Rectal smooth muscle tissue (tissue), 1 donor: ENCODE measurements around the gene RUFY2.
A peak's percentile ranks its signal among the peaks of the same experiment; 100 is the strongest.
"Not testable (repeated sequence)": the region's sequence is repeated elsewhere in the genome, so short reads cannot be mapped to it uniquely, and the experiment has no call there.

Source experiments
- H3K27ac ChIP-seq: one replicate; pipeline ENCODE4 v1.7.0; 2013; ENCODE audit warnings: low read depth, low read length, inconsistent platforms
- H3K27me3 ChIP-seq: one replicate; pipeline ENCODE4 v1.7.0; 2013; ENCODE audit warnings: low read length; ENCODE audit not compliant: control insufficient read depth, insufficient read depth
- H3K36me3 ChIP-seq: one replicate; pipeline ENCODE4 v1.7.0; 2013; ENCODE audit warnings: low read length; ENCODE audit not compliant: control insufficient read depth, insufficient read depth
- H3K4me1 ChIP-seq: one replicate; pipeline ENCODE4 v1.7.0; 2013; ENCODE audit warnings: low read length; ENCODE audit not compliant: control insufficient read depth, insufficient read depth
- H3K4me3 ChIP-seq: one replicate; pipeline ENCODE4 v1.7.0; 2013; ENCODE audit warnings: low read length
- H3K9ac ChIP-seq: one replicate; pipeline ENCODE4 v1.7.0; 2013; ENCODE audit warnings: low read length

Gene RUFY2, protein sequence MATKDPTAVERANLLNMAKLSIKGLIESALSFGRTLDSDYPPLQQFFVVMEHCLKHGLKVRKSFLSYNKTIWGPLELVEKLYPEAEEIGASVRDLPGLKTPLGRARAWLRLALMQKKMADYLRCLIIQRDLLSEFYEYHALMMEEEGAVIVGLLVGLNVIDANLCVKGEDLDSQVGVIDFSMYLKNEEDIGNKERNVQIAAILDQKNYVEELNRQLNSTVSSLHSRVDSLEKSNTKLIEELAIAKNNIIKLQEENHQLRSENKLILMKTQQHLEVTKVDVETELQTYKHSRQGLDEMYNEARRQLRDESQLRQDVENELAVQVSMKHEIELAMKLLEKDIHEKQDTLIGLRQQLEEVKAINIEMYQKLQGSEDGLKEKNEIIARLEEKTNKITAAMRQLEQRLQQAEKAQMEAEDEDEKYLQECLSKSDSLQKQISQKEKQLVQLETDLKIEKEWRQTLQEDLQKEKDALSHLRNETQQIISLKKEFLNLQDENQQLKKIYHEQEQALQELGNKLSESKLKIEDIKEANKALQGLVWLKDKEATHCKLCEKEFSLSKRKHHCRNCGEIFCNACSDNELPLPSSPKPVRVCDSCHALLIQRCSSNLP

DNA sequence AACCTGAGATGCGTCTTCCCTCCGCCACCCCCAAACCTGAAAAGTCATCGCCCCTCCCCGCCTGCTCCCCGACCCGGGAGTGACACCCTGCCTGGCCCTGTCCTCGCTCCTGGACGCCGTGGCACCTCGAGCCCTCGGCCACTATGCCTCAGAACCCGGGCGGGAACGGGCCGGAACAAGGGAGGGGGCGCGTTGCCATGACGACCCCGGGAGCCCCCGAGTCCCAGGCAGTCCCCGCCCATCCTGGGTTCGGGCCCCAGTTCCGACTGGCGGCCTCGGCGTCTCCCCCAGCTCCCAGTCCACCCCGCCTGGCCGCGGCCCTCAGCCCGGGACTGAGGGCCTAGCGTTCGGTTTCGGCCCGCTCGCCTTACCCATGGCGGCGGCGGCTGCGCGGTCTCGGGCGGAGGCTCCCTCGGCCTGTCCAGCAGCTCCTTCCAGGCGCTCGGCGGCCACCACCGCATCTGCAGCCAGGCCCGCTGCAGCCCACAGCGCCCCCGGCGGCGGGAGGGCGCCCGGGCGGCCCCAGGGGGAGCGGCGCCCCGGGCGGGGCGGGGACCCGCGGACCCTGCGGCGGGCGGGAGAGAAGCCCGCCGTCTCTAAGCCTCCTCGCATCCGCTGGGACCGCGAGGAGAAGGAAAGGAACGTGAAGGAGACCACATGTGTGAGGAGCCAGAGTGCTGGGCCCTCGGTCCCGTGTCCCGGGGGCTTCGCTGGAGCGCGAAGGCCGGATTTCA lies at the start of gene RUFY2:
TSS of gene RUFY2 (minus strand) at position 463 of the 734 bp plus-strand sequence. CDS start at position 375, 88 bp downstream.
- peak within 1 kb of the TSS; percentile 90 for H3K9ac ChIP-seq
- peak within 1 kb of the TSS; percentile 94 for H3K27ac ChIP-seq
- peaks cover 3% of the 10 kb centered on the region for H3K4me1 ChIP-seq
- no peaks in the 10 kb centered on the region for H3K27me3 ChIP-seq
- H3K36me3 ChIP-seq = no peaks in the 10 kb centered on the region
- H3K4me3 ChIP-seq = peak within 1 kb of the TSS; percentile 91

GRCh38 chr10:68449698-68450097 lies 42.6 kb upstream of the RUFY2 start:
- not testable (repeated sequence) for H3K9ac ChIP-seq, H3K27me3 ChIP-seq, H3K27ac ChIP-seq, H3K4me3 ChIP-seq, H3K36me3 ChIP-seq, H3K4me1 ChIP-seq

DNA sequence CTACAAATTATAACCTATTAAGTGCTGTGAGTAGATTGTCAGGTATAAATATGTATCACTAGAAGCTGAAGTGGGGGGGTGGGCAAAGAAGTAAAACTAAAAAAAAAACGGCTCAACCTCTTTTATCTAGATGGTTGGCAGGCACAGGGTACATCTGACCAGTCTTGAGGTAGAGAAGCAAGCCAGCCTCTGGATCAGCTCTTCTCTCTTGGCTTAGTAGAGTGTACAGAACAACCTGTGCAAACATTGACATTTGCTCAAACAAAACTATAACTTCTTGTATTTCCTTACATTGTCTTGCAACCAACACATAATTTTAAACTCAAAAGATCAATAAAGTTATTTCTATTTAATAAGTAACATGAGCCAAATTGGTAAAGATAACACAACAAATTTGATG lies 39.1 kb upstream of the RUFY2 start:
- H3K27me3 ChIP-seq = no peaks in the 10 kb centered on the region
- H3K4me3 ChIP-seq = no peak overlapping the region
- H3K4me1 ChIP-seq = no peaks in the 10 kb centered on the region
- H3K36me3 ChIP-seq = no peaks in the 10 kb centered on the region
- H3K27ac ChIP-seq = no peak overlapping the region
- no peak overlapping the region for H3K9ac ChIP-seq

GRCh38 chr10:68442971-68443370 lies 35.9 kb upstream of the RUFY2 start:
- no peaks in the 10 kb centered on the region for H3K36me3 ChIP-seq

DNA sequence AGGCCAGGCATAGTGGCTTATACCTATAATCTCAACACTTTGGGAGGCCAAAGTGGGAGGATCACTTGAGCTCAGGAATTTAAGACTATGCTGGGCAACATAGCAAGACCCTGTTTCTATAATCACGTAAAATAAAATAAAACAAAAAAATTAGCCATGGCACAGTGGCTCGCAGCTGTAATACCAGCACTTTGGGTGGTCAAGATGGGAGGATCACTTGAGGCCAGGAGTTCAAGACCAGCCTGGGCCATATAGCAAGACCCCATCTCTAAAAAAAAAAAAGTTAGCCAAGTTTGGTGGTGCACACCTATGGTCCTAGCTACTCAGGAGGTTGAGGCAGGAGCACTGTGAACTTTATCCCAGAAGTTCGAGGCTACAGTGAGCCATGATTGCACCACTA lies 33.8 kb upstream of the RUFY2 start:
- no peaks in the 10 kb centered on the region for H3K4me1 ChIP-seq
- H3K36me3 ChIP-seq = no peaks in the 10 kb centered on the region
- no peak overlapping the region for H3K4me3 ChIP-seq
- no peak overlapping the region for H3K27ac ChIP-seq
- no peak overlapping the region for H3K9ac ChIP-seq
- H3K27me3 ChIP-seq = no peaks in the 10 kb centered on the region

More at GRCh38 chr10:68442971-68443370, 35.9 kb upstream of the RUFY2 start:
- Histone ChIP-seq H3K9ac (no peak overlapping the region), H3K4me3 (no peak overlapping the region), H3K27me3 (no peaks in the 10 kb centered on the region), H3K27ac (no peak overlapping the region), H3K4me1 (no peaks in the 10 kb centered on the region)

GRCh38 chr10:68435803-68436202 lies 28.7 kb upstream of the RUFY2 start:
- no peaks in the 10 kb centered on the region for H3K27me3 ChIP-seq
- H3K27ac ChIP-seq = no peak overlapping the region
- no peaks in the 10 kb centered on the region for H3K36me3 ChIP-seq
- H3K4me3 ChIP-seq = no peak overlapping the region
- H3K9ac ChIP-seq = no peak overlapping the region
- H3K4me1 ChIP-seq = no peaks in the 10 kb centered on the region

- Histone ChIP-seq H3K9ac (no peak overlapping the region), H3K4me3 (no peak overlapping the region), H3K4me1 (no peaks in the 10 kb centered on the region), H3K27me3 (no peaks in the 10 kb centered on the region), H3K36me3 (no peaks in the 10 kb centered on the region), H3K27ac (no peak overlapping the region)
Measured at GRCh38 chr10:68434657-68435056, 27.6 kb upstream of the RUFY2 start.

DNA sequence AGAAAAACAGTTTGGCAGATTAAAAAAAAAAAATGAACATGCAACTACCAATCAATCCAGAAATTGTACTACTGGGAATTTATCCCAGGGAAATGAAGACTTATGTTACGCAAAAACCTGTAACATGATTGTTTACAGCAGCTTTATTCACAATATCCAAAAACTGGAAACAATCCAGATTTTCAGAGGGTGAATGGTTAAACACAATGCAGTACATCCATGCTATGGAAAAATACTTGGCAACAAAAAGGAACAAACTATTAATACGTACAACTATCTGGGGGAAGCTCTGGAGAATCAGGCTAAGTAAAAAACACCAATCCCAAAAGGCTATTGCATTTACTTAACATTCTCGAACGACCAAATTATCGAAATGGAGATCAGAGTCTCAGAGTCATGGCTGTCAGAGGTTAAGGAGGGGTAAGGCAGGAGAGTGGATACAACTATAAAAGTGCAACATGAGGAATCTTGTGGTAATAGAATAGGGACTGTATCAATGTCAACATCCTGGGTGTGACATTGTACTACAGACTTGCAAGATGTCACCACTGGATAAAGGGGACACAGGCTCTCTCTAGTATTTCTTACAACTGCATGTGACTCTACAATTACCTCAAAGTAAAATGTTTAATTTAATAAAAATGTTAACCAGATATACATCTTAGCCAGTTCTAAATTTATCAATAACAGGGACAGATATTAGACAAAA lies 21.5 kb upstream of the RUFY2 start:
- H3K4me1 ChIP-seq = no peaks in the 10 kb centered on the region

DNA sequence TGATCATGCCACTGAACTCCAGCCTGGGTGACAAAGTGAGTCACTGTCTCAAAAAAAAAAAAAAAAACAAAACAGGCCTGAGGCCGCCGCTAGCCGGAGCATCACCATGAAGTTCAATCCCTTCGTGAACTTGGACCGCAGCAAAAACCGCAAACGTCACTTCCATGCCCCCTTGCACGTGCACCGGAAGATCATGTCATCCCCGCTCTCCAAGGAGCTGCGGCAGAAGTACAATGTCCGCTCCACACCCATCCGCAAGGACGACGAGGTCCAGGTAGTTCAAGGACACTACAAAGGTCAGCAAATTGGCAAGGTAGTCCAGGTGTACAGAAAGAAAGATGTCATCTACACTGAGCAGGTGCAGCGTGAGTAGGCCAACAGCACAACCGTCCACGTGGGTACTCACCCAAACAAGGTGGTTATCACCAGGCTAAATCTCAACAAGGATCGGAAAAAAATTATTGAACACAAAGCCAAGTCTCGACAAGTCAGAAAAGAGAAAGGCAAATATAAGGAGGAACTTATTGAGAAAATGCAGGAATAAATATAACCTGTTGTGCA lies 17.5 kb upstream of the RUFY2 start:
- no peaks in the 10 kb centered on the region for H3K4me1 ChIP-seq
- H3K9ac ChIP-seq = no peak overlapping the region
- H3K27ac ChIP-seq = no peak overlapping the region
- H3K36me3 ChIP-seq = no peaks in the 10 kb centered on the region
- no peak overlapping the region for H3K4me3 ChIP-seq
- H3K27me3 ChIP-seq = no peaks in the 10 kb centered on the region

More for the DNA sequence above, 21.5 kb upstream of the RUFY2 start:
- no peak overlapping the region for H3K4me3 ChIP-seq
- no peak overlapping the region for H3K27ac ChIP-seq
- no peak overlapping the region for H3K9ac ChIP-seq
- no peaks in the 10 kb centered on the region for H3K27me3 ChIP-seq
- no peaks in the 10 kb centered on the region for H3K36me3 ChIP-seq

DNA sequence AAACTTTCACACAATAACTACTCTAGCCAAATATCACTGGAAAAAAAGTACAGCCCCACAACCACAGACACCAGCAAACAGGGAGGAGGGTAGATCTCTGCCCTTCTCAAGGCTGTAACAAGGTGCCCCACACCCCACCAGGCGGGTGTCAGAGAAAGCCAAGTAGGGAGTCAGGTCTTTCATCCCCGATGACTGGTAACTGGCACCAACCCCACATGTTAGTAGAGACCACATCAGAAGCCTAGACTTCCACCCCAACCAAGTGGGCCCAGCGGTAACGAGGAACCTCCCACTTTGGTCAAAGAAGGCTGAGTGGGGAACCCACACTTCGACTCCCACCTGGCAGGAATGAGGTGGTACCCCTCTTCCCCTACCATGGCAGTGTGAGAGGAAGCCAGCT lies 16.4 kb upstream of the RUFY2 start:
- no peak overlapping the region for H3K27ac ChIP-seq

GRCh38 chr10:68419376-68419775 lies 12.3 kb upstream of the RUFY2 start:
- no peaks in the 10 kb centered on the region for H3K4me1 ChIP-seq
- H3K9ac ChIP-seq = no peak overlapping the region
- H3K27ac ChIP-seq = no peak overlapping the region
- no peaks in the 10 kb centered on the region for H3K27me3 ChIP-seq
- no peak overlapping the region for H3K4me3 ChIP-seq
- H3K36me3 ChIP-seq = no peaks in the 10 kb centered on the region

More for the DNA sequence above, 16.4 kb upstream of the RUFY2 start:
- Histone ChIP-seq H3K4me1 (no peaks in the 10 kb centered on the region), H3K9ac (no peak overlapping the region), H3K36me3 (no peaks in the 10 kb centered on the region), H3K4me3 (no peak overlapping the region), H3K27me3 (no peaks in the 10 kb centered on the region)
